CD4-positive, alpha-beta T cell (primary cell): ENCODE results near the gene TREML2. TPM values are rescaled to one million over a fixed set of nuclear protein-coding genes. Genes with fewer than 3 reads are reported as not detected.

ENCODE experiments used
- ATAC-seq: fragments of 200-7000 bp; cut with Tn5 transposase; one replicate; pipeline ENCODE4 v1.10.0; 2022; ENCODE audit warnings: mild to moderate bottlenecking; ENCODE audit not compliant: poor library complexity
- CTCF ChIA-PET: fragments of 350-600 bp; sonication (Branson Sonifier 250); formaldehyde crosslinking; loops from one replicate; lab custom pipeline; 2021; ENCODE audit warnings: antibody characterized with exemption, inconsistent platforms; lab: Charles Lee
- POLR2A ChIA-PET: fragments of 350-600 bp; sonication (Branson Sonifier 250); formaldehyde crosslinking; loops from one replicate; lab custom pipeline; 2021; ENCODE audit warnings: antibody characterized with exemption, inconsistent platforms; lab: Charles Lee
- DNase-seq, 14 experiments: peaks; one replicate each; pipeline ENCODE4 v3.0.0-alpha.2; 2013 to 2020; ENCODE audit warnings: mixed read lengths in 2 of 14
- H3K27ac ChIP-seq, 2 donors: one replicate each; pipeline versions ENCODE4 v1.5.1 to v1.7.0; 2013; ENCODE audit warnings: low read length in 2 of 2, low read depth in 1 of 2, mild to moderate bottlenecking in 1 of 2
- H3K27me3 ChIP-seq, 2 experiments: 1 replicate in 1 of 2; 2 replicates in 1 of 2; pipeline versions ENCODE4 v1.6.1 to v1.7.0; 2013; ENCODE audit warnings: low read length in 2 of 2, control low read depth in 1 of 2, mild to moderate bottlenecking in 1 of 2, moderate library complexity in 1 of 2; ENCODE audit not compliant: insufficient read depth in 2 of 2, control insufficient read depth in 1 of 2
- H3K36me3 ChIP-seq: one replicate; pipeline ENCODE4 v1.6.1; 2013; ENCODE audit warnings: low read length, control low read depth; ENCODE audit not compliant: insufficient read depth
- H3K4me1 ChIP-seq: one replicate; pipeline ENCODE4 v1.6.1; 2013; ENCODE audit warnings: low read length, control low read depth; ENCODE audit not compliant: insufficient read depth
- H3K4me3 ChIP-seq: one replicate; pipeline ENCODE4 v1.5.1; 2013; ENCODE audit warnings: mild to moderate bottlenecking, low read length, moderate library complexity
- H3K9me3 ChIP-seq, 2 experiments: 1 replicate in 1 of 2; 2 replicates in 1 of 2; pipeline versions ENCODE4 v1.6.1 to v1.7.0; 2013; ENCODE audit warnings: low read length in 2 of 2, mild to moderate bottlenecking in 2 of 2, control low read depth in 1 of 2, moderate library complexity in 1 of 2; ENCODE audit not compliant: control insufficient read depth in 1 of 2, insufficient read depth in 1 of 2
- H3K27ac Mint-ChIP-seq: one replicate; pipeline ENCODE4 v1.8.0; 2020; ENCODE audit warnings: mixed read lengths
- H3K27me3 Mint-ChIP-seq: one replicate; pipeline ENCODE4 v1.8.0; 2021; ENCODE audit warnings: mixed read lengths
- H3K36me3 Mint-ChIP-seq: one replicate; pipeline ENCODE4 v1.8.0; 2021; ENCODE audit warnings: low read depth, mixed read lengths
- H3K4me1 Mint-ChIP-seq: one replicate; pipeline ENCODE4 v1.8.0; 2021; ENCODE audit warnings: low read depth, mixed read lengths
- H3K4me3 Mint-ChIP-seq: one replicate; pipeline ENCODE4 v1.8.0; 2020; ENCODE audit warnings: mild to moderate bottlenecking, mixed read lengths
- H3K9me3 Mint-ChIP-seq: one replicate; pipeline ENCODE4 v1.8.0; 2020; ENCODE audit warnings: mixed read lengths
- intact Hi-C, 2 experiments: fragments of 100-400 bp; cut with DNase I in 1 of 2; cut with micrococcal nuclease in 1 of 2; formaldehyde crosslinking; loops; one replicate each; pipeline versions ENCODE4 v1.15.1 to v1.9.0; 2023 to 2025; cut with DNase I, micrococcal nuclease
- total RNA-seq, 174 experiments: library from RNA in 2 of 174; stranded (reverse) in 2 of 174; gene quantifications; one replicate each; pipeline ENCODE4 v1.2.3 and lab custom pipeline; 2021 to 2026
- TF ChIP-seq, protein P1 (sequence below): fragments of 200-600 bp; IDR thresholded peaks from one replicate; pipeline ENCODE4 v1.8.0; 2022; ENCODE audit warnings: antibody characterized with exemption, mild to moderate bottlenecking

The TREML2 gene
- total RNA-seq, 2 experiments from 2014 or later: 0.78 to 0.91 TPM

DNA sequence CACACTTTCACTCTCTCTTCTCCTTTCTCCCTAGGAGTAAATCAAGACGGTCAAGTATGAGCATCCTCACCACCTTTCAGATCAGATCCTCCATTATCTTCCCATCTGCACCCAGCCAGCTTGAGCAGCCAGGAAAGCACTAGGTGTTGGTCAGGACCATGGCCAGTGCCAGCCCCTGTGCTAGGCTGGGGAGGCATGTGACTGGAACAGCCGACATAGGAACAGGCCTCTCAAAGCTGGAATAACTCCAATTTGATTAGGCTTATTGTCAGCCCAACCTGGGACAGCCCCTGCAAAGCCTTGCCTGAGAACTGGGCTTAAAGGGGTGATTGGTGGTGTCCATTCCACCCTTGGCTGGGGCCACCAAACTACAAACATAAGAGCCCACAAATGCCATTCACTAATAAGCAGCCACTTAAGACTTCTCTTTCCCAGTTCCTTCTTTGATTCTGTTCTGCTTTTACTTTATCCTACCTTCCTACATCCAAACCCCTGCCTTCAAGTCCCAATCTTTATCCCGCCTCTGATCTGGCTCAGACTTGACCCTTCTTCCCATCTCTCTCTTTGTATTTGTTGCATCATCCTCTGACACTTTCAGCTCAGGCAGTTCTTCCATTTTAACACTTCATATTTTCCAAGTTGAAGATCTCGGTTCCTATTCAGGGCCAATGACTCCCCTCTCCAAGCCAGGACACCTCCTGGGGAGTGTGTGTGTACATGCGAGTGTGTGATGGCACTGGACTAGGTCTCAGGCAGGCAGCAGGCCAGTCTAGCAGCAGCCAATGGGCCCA, 33.6 kb downstream of the TREML2 start:
- Mint-ChIP-seq H3K27ac (no peak overlapping the region), H3K27me3 (peaks cover 3% of the 10 kb centered on the region), H3K4me1 (no peaks in the 10 kb centered on the region), H3K4me3 (no peak overlapping the region), H3K9me3 (no peaks in the 10 kb centered on the region), H3K36me3 (no peaks in the 10 kb centered on the region)
- Histone ChIP-seq H3K27me3 (peaks cover 0 to 2% of the 10 kb centered on the region in 2 experiments), H3K4me3 (no peak overlapping the region), H3K4me1 (no peaks in the 10 kb centered on the region), H3K27ac (no peak overlapping the region), H3K9me3 (no peaks in the 10 kb centered on the region), H3K36me3 (no peaks in the 10 kb centered on the region)
- intact Hi-C loops: no loop called here
- CTCF ChIA-PET: no interaction called here
- POLR2A ChIA-PET: no interaction called here
- DNase-seq (no peak), ATAC-seq (no peak)
- TF ChIP-seq, protein P1, sequence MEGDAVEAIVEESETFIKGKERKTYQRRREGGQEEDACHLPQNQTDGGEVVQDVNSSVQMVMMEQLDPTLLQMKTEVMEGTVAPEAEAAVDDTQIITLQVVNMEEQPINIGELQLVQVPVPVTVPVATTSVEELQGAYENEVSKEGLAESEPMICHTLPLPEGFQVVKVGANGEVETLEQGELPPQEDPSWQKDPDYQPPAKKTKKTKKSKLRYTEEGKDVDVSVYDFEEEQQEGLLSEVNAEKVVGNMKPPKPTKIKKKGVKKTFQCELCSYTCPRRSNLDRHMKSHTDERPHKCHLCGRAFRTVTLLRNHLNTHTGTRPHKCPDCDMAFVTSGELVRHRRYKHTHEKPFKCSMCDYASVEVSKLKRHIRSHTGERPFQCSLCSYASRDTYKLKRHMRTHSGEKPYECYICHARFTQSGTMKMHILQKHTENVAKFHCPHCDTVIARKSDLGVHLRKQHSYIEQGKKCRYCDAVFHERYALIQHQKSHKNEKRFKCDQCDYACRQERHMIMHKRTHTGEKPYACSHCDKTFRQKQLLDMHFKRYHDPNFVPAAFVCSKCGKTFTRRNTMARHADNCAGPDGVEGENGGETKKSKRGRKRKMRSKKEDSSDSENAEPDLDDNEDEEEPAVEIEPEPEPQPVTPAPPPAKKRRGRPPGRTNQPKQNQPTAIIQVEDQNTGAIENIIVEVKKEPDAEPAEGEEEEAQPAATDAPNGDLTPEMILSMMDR: no peak

DNA sequence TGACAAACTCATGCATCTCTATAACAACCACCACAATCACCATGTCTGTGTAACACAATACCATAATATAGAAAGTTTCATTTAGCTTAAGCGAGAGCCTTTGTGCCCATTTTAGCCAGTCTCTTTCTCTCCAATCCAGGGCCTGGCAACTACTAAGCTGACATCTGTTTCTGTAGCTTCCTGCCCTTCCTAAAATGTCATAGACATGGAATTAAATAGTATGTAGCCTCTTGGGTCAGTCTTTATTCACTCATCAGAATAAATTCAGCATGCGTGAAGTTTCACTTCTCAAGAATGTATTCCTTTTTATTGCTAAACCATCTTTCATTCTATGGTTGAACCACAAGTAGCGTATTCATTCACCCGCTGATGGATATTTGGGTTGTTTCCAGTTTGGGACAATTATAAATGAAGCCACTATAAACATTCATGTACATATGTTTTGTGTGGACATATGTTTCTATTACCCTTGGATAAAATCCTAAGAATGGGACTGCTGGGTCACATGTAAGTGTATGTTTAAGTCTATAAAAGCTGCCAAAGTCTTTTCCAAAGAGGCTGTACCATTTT, 36.3 kb downstream of the TREML2 start:
- intact Hi-C loops: no loop called here
- no peak overlapping the region for H3K27ac Mint-ChIP-seq
- peaks cover 9% of the 10 kb centered on the region for H3K27me3 Mint-ChIP-seq
- no peaks in the 10 kb centered on the region for H3K4me1 Mint-ChIP-seq
- H3K27me3 ChIP-seq: peaks cover 0 to 2% of the 10 kb centered on the region in 2 experiments
- no peaks in the 10 kb centered on the region for H3K36me3 Mint-ChIP-seq
- H3K9me3 Mint-ChIP-seq: no peaks in the 10 kb centered on the region
- no peaks in the 10 kb centered on the region for H3K9me3 ChIP-seq
- ChIA-PET CTCF (no interaction called here), POLR2A (no interaction called here)
- ATAC-seq (no peak), DNase-seq (no peak)
- TF ChIP-seq, protein P1: no peak
- no peaks in the 10 kb centered on the region for H3K36me3 ChIP-seq
- no peaks in the 10 kb centered on the region for H3K4me1 ChIP-seq
- no peak overlapping the region for H3K27ac ChIP-seq
- H3K4me3 Mint-ChIP-seq: no peak overlapping the region
- H3K4me3 ChIP-seq: no peak overlapping the region

DNA sequence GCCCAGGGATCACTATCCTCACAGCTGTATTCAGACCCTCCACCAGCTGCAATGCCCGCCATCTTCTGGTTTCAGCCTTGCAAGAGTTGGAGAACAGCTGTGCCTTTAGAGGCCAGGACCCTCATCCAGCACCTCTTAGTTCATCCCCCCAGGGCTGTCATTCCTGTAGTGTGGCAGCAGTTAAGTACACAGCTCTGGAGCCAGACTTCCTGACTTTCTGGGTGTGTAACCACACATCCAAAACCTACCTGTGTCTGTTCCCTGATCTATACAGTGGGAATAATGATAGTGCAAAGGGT, 37.6 kb downstream of the TREML2 start:
- ATAC-seq (no peak), DNase-seq (no peak)
- CTCF ChIA-PET: no interaction called here
- peaks cover 9% of the 10 kb centered on the region for H3K27me3 Mint-ChIP-seq
- H3K9me3 Mint-ChIP-seq: no peaks in the 10 kb centered on the region
- no peaks in the 10 kb centered on the region for H3K4me1 ChIP-seq
- TF ChIP-seq, protein P1: no peak
- H3K27ac ChIP-seq: no peak overlapping the region
- H3K9me3 ChIP-seq: no peaks in the 10 kb centered on the region
- no peaks in the 10 kb centered on the region for H3K4me1 Mint-ChIP-seq
- H3K36me3 ChIP-seq: no peaks in the 10 kb centered on the region
- no peak overlapping the region for H3K27ac Mint-ChIP-seq
- intact Hi-C loops: no loop called here
- no peaks in the 10 kb centered on the region for H3K36me3 Mint-ChIP-seq
- POLR2A ChIA-PET: no interaction called here
- no peak overlapping the region for H3K4me3 Mint-ChIP-seq
- no peak overlapping the region for H3K4me3 ChIP-seq
- H3K27me3 ChIP-seq: peaks cover 0 to 2% of the 10 kb centered on the region in 2 experiments
